ENCODE results near the gene TMPRSS11D.

DNA sequence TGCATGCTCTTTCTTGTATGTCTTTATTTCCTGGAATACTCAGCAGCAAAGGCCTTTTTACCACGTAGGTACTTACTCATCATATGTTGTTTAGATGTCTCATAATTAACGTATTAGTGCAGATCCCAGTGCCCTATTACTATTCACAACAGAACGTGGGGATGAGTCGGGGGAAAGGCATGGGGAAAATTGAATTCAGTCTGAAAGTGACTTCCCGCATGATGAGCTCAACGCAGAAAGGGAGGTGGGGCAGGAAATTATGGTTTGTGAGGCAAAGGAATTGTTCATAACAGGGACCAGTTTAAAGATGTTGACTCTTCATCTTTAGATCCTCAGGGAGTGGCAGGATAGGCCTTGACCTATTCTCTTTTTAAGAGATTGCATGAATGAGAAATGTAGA lies 2.0 kb upstream of the TMPRSS11D start:
- TF ChIP-seq, protein P1, sequence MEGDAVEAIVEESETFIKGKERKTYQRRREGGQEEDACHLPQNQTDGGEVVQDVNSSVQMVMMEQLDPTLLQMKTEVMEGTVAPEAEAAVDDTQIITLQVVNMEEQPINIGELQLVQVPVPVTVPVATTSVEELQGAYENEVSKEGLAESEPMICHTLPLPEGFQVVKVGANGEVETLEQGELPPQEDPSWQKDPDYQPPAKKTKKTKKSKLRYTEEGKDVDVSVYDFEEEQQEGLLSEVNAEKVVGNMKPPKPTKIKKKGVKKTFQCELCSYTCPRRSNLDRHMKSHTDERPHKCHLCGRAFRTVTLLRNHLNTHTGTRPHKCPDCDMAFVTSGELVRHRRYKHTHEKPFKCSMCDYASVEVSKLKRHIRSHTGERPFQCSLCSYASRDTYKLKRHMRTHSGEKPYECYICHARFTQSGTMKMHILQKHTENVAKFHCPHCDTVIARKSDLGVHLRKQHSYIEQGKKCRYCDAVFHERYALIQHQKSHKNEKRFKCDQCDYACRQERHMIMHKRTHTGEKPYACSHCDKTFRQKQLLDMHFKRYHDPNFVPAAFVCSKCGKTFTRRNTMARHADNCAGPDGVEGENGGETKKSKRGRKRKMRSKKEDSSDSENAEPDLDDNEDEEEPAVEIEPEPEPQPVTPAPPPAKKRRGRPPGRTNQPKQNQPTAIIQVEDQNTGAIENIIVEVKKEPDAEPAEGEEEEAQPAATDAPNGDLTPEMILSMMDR (IDR thresholded peaks at IDR 0.05) = no peak
- TF ChIP-seq EP300 (IDR thresholded peaks at IDR 0.05) (no peak), POLR2A (IDR thresholded peaks at IDR 0.05) (no peak)

All from ovary (tissue), 3 donors.